Activated T-helper 17 cell treated with anti-CD3 and anti-CD28 coated beads, Interleukin-2, amount 50 U/mL, for 72 hours (primary cell): Measurements from ENCODE around the gene SLC2A6. TPM values are rescaled to one million over a fixed set of nuclear protein-coding genes. Genes with fewer than 3 reads are reported as not detected.
"Not testable (repeated sequence)": the region's sequence is repeated elsewhere in the genome, so short reads cannot be mapped to it uniquely, and the experiment has no call there.

ENCODE experiments used
- ATAC-seq: fragments of 150-1000 bp; cut with Tn5 transposase; replicated peaks from 2 replicates; pipeline ENCODE4 v1.10.0; 2021; ENCODE audit warnings: mild to moderate bottlenecking, moderate library complexity
- H3K27ac Mint-ChIP-seq: one replicate; pipeline ENCODE4 v1.8.0; 2022; ENCODE audit warnings: mixed read lengths
- H3K27me3 Mint-ChIP-seq: one replicate; pipeline ENCODE4 v1.8.0; 2022; ENCODE audit warnings: mixed read lengths
- H3K36me3 Mint-ChIP-seq: one replicate; pipeline ENCODE4 v1.8.0; 2022; ENCODE audit warnings: low read depth, mild to moderate bottlenecking, mixed read lengths
- H3K4me1 Mint-ChIP-seq: one replicate; pipeline ENCODE4 v1.8.0; 2022; ENCODE audit warnings: mixed read lengths
- H3K4me3 Mint-ChIP-seq: one replicate; pipeline ENCODE4 v1.8.0; 2022; ENCODE audit warnings: mild to moderate bottlenecking, mixed read lengths
- H3K9me3 Mint-ChIP-seq: one replicate; pipeline ENCODE4 v1.8.0; 2022; ENCODE audit warnings: mixed read lengths
- total RNA-seq, 2 donors: library from RNA; stranded (reverse); gene quantifications; one replicate each; pipeline ENCODE4 v1.2.3, GENCODE V29; 2022

The SLC2A6 gene
- total RNA-seq, 2 donors from 2014 or later: 1.2 to 1.4 TPM

- Mint-ChIP-seq H3K4me3 (no peak overlapping the region), H3K9me3 (no peaks in the 10 kb centered on the region), H3K27ac (no peak overlapping the region), H3K27me3 (no peaks in the 10 kb centered on the region), H3K36me3 (no peaks in the 10 kb centered on the region), H3K4me1 (no peaks in the 10 kb centered on the region)
- ATAC-seq: no peak
Observed at GRCh38 chr9:133457233-133457632, 21.7 kb downstream of the SLC2A6 start.

GRCh38 chr9:133456409-133456808 is 22.5 kb downstream of the SLC2A6 start:
- Mint-ChIP-seq H3K36me3 (no peaks in the 10 kb centered on the region), H3K4me1 (no peaks in the 10 kb centered on the region), H3K27me3 (no peaks in the 10 kb centered on the region), H3K27ac (no peak overlapping the region), H3K9me3 (no peaks in the 10 kb centered on the region), H3K4me3 (no peak overlapping the region)
- no peak for ATAC-seq

- Mint-ChIP-seq H3K36me3 (no peaks in the 10 kb centered on the region), H3K4me3 (no peak overlapping the region), H3K4me1 (no peaks in the 10 kb centered on the region), H3K9me3 (no peaks in the 10 kb centered on the region), H3K27ac (no peak overlapping the region), H3K27me3 (no peaks in the 10 kb centered on the region)
- no peak for ATAC-seq
Observed at GRCh38 chr9:133455936-133456335, 23.0 kb downstream of the SLC2A6 start.

GRCh38 chr9:133454943-133455673 is 23.8 kb downstream of the SLC2A6 start:
- Mint-ChIP-seq H3K27ac (no peak overlapping the region), H3K4me3 (no peak overlapping the region), H3K36me3 (no peaks in the 10 kb centered on the region), H3K27me3 (no peaks in the 10 kb centered on the region), H3K9me3 (no peaks in the 10 kb centered on the region), H3K4me1 (no peaks in the 10 kb centered on the region)
- no peak for ATAC-seq

- H3K4me1 Mint-ChIP-seq: no peaks in the 10 kb centered on the region
- H3K27me3 Mint-ChIP-seq: no peaks in the 10 kb centered on the region
- H3K9me3 Mint-ChIP-seq: no peaks in the 10 kb centered on the region
- no peak for ATAC-seq
- no peak overlapping the region for H3K27ac Mint-ChIP-seq
- no peak overlapping the region for H3K4me3 Mint-ChIP-seq
- H3K36me3 Mint-ChIP-seq: no peaks in the 10 kb centered on the region
Observed at GRCh38 chr9:133454325-133454724, 24.6 kb downstream of the SLC2A6 start.

- Mint-ChIP-seq H3K9me3 (no peaks in the 10 kb centered on the region), H3K27me3 (no peaks in the 10 kb centered on the region), H3K27ac (no peak overlapping the region), H3K4me3 (no peak overlapping the region), H3K4me1 (no peaks in the 10 kb centered on the region), H3K36me3 (no peaks in the 10 kb centered on the region)
- ATAC-seq: no peak
Observed at GRCh38 chr9:133453651-133454050, 25.2 kb downstream of the SLC2A6 start.

- no peaks in the 10 kb centered on the region for H3K4me1 Mint-ChIP-seq
- no peaks in the 10 kb centered on the region for H3K36me3 Mint-ChIP-seq
- ATAC-seq: no peak
- H3K27ac Mint-ChIP-seq: no peak overlapping the region
- H3K9me3 Mint-ChIP-seq: no peaks in the 10 kb centered on the region
- no peaks in the 10 kb centered on the region for H3K27me3 Mint-ChIP-seq
- H3K4me3 Mint-ChIP-seq: no peak overlapping the region
Observed at GRCh38 chr9:133452562-133452961, 26.3 kb downstream of the SLC2A6 start.

GRCh38 chr9:133451865-133452264 is 27.0 kb downstream of the SLC2A6 start:
- not testable (repeated sequence) for H3K27me3 Mint-ChIP-seq, ATAC-seq

GRCh38 chr9:133449760-133450159 is 29.1 kb downstream of the SLC2A6 start:
- Mint-ChIP-seq H3K27me3 (peaks cover 4% of the 10 kb centered on the region), H3K4me1 (no peaks in the 10 kb centered on the region), H3K4me3 (no peak overlapping the region), H3K9me3 (no peaks in the 10 kb centered on the region), H3K27ac (no peak overlapping the region), H3K36me3 (no peaks in the 10 kb centered on the region)
- no peak for ATAC-seq

More at GRCh38 chr9:133451865-133452264, 27.0 kb downstream of the SLC2A6 start:
- not testable (repeated sequence) for H3K9me3 Mint-ChIP-seq, H3K4me3 Mint-ChIP-seq, H3K27ac Mint-ChIP-seq, H3K4me1 Mint-ChIP-seq, H3K36me3 Mint-ChIP-seq

- peaks cover 4% of the 10 kb centered on the region for H3K27me3 Mint-ChIP-seq
- H3K4me3 Mint-ChIP-seq: no peak overlapping the region
- ATAC-seq: no peak
- H3K36me3 Mint-ChIP-seq: no peaks in the 10 kb centered on the region
- H3K27ac Mint-ChIP-seq: no peak overlapping the region
- no peaks in the 10 kb centered on the region for H3K4me1 Mint-ChIP-seq
- no peaks in the 10 kb centered on the region for H3K9me3 Mint-ChIP-seq
Observed at GRCh38 chr9:133448487-133448972, 30.4 kb downstream of the SLC2A6 start.

GRCh38 chr9:133445293-133445969 is 33.5 kb downstream of the SLC2A6 start:
- no peak for ATAC-seq
- H3K9me3 Mint-ChIP-seq: no peaks in the 10 kb centered on the region
- no peak overlapping the region for H3K27ac Mint-ChIP-seq
- H3K36me3 Mint-ChIP-seq: no peaks in the 10 kb centered on the region
- no peak overlapping the region for H3K4me3 Mint-ChIP-seq
- H3K27me3 Mint-ChIP-seq: peaks cover 4% of the 10 kb centered on the region
- no peaks in the 10 kb centered on the region for H3K4me1 Mint-ChIP-seq

- H3K4me1 Mint-ChIP-seq: no peaks in the 10 kb centered on the region
- H3K4me3 Mint-ChIP-seq: no peak overlapping the region
- no peak for ATAC-seq
- H3K9me3 Mint-ChIP-seq: no peaks in the 10 kb centered on the region
- peaks cover 4% of the 10 kb centered on the region for H3K27me3 Mint-ChIP-seq
- H3K36me3 Mint-ChIP-seq: no peaks in the 10 kb centered on the region
- H3K27ac Mint-ChIP-seq: no peak overlapping the region
Observed at GRCh38 chr9:133443982-133444381, 34.9 kb downstream of the SLC2A6 start.

- Mint-ChIP-seq H3K27ac (no peak overlapping the region), H3K36me3 (no peaks in the 10 kb centered on the region), H3K27me3 (peaks cover 4% of the 10 kb centered on the region), H3K4me3 (no peak overlapping the region), H3K4me1 (no peaks in the 10 kb centered on the region), H3K9me3 (no peaks in the 10 kb centered on the region)
- no peak for ATAC-seq
Observed at GRCh38 chr9:133443248-133443647, 35.7 kb downstream of the SLC2A6 start.

- H3K4me1 Mint-ChIP-seq: no peaks in the 10 kb centered on the region
- H3K27ac Mint-ChIP-seq: no peak overlapping the region
- no peak for ATAC-seq
- H3K27me3 Mint-ChIP-seq: peaks cover 4% of the 10 kb centered on the region
- H3K9me3 Mint-ChIP-seq: no peaks in the 10 kb centered on the region
- H3K4me3 Mint-ChIP-seq: no peak overlapping the region
- no peaks in the 10 kb centered on the region for H3K36me3 Mint-ChIP-seq
Observed at GRCh38 chr9:133441571-133441970, 37.3 kb downstream of the SLC2A6 start.

GRCh38 chr9:133440874-133441273 is 38.0 kb downstream of the SLC2A6 start:
- Mint-ChIP-seq H3K27ac (no peak overlapping the region), H3K4me1 (no peaks in the 10 kb centered on the region), H3K4me3 (no peak overlapping the region), H3K27me3 (no peaks in the 10 kb centered on the region), H3K36me3 (no peaks in the 10 kb centered on the region), H3K9me3 (no peaks in the 10 kb centered on the region)
- ATAC-seq: peak; percentile 18
